Activated CD4-positive, alpha-beta T cell treated with anti-CD3 and anti-CD28 coated beads for 36 hours (primary cell): Measurements from ENCODE around the gene CCSER1. TPM values are rescaled to one million over a fixed set of nuclear protein-coding genes. Genes with fewer than 3 reads are reported as not detected.

Source experiments
- ATAC-seq: fragments of 200-7000 bp; cut with Tn5 transposase; one replicate; pipeline ENCODE4 v1.10.0; 2021; ENCODE audit warnings: mild to moderate bottlenecking, moderate library complexity
- CTCF ChIA-PET: fragments of 350-600 bp; sonication (Branson Sonifier 250); formaldehyde crosslinking; loops from one replicate; lab custom pipeline; 2021; ENCODE audit warnings: antibody characterized with exemption; lab: Charles Lee
- POLR2A ChIA-PET: fragments of 350-600 bp; sonication (Branson Sonifier 250); formaldehyde crosslinking; loops from one replicate; lab custom pipeline; 2021; ENCODE audit warnings: antibody characterized with exemption, inconsistent platforms; lab: Charles Lee
- DNase-seq: peaks from one replicate; pipeline ENCODE4 v3.0.0-alpha.2; 2020
- H3K27ac Mint-ChIP-seq: one replicate; pipeline ENCODE4 v1.8.0; 2021; ENCODE audit warnings: mixed read lengths
- H3K27me3 Mint-ChIP-seq: one replicate; pipeline ENCODE4 v1.8.0; 2021; ENCODE audit warnings: mixed read lengths
- H3K36me3 Mint-ChIP-seq: one replicate; pipeline ENCODE4 v1.8.0; 2021; ENCODE audit warnings: low read depth, mixed read lengths
- H3K4me1 Mint-ChIP-seq: one replicate; pipeline ENCODE4 v1.8.0; 2021; ENCODE audit warnings: mixed read lengths
- H3K4me3 Mint-ChIP-seq: one replicate; pipeline ENCODE4 v1.8.0; 2021; ENCODE audit warnings: mild to moderate bottlenecking, moderate library complexity, mixed read lengths
- H3K9me3 Mint-ChIP-seq: one replicate; pipeline ENCODE4 v1.8.0; 2021; ENCODE audit warnings: low read depth, mixed read lengths
- intact Hi-C, 2 experiments: fragments of 100-400 bp; cut with DNase I in 1 of 2; cut with micrococcal nuclease in 1 of 2; formaldehyde crosslinking; loops; one replicate each; pipeline versions ENCODE4 v1.14.2 to v1.15.1; 2022 to 2024; cut with DNase I, micrococcal nuclease
- total RNA-seq, 2 experiments: library from RNA; stranded (reverse); gene quantifications; one replicate each; pipeline ENCODE4 v1.2.3, GENCODE V29; 2021

The CCSER1 gene
- total RNA-seq, 2 experiments from 2014 or later: 0.14 TPM; not detected in 1

- no peak overlapping the region for H3K27ac Mint-ChIP-seq
- no peak overlapping the region for H3K4me3 Mint-ChIP-seq
- H3K4me1 Mint-ChIP-seq: no peaks in the 10 kb centered on the region
- ChIA-PET POLR2A (no interaction called here), CTCF (no interaction called here)
- DNase-seq (no peak), ATAC-seq (no peak)
- no peaks in the 10 kb centered on the region for H3K36me3 Mint-ChIP-seq
- intact Hi-C loops: no loop called here
- no peaks in the 10 kb centered on the region for H3K27me3 Mint-ChIP-seq
- peaks cover 2% of the 10 kb centered on the region for H3K9me3 Mint-ChIP-seq
Measured at GRCh38 chr4:90730752-90731151, 603.6 kb downstream of the CCSER1 start.

GRCh38 chr4:90733211-90733610, 606.0 kb downstream of the CCSER1 start:
- ATAC-seq (no peak), DNase-seq (no peak)
- Mint-ChIP-seq H3K4me3 (no peak overlapping the region), H3K4me1 (no peaks in the 10 kb centered on the region), H3K27me3 (no peaks in the 10 kb centered on the region), H3K36me3 (no peaks in the 10 kb centered on the region), H3K9me3 (no peaks in the 10 kb centered on the region), H3K27ac (no peak overlapping the region)
- POLR2A ChIA-PET: no interaction called here
- intact Hi-C loops: no loop called here
- CTCF ChIA-PET: no interaction called here

- Mint-ChIP-seq H3K27me3 (no peaks in the 10 kb centered on the region), H3K9me3 (peaks cover 3% of the 10 kb centered on the region), H3K4me3 (no peak overlapping the region), H3K4me1 (no peaks in the 10 kb centered on the region), H3K36me3 (no peaks in the 10 kb centered on the region), H3K27ac (no peak overlapping the region)
- ATAC-seq: no peak
- intact Hi-C loops: no loop called here
- ChIA-PET POLR2A (no interaction called here), CTCF (no interaction called here)
- no peak for DNase-seq
Measured at GRCh38 chr4:90745176-90745575, 618.0 kb downstream of the CCSER1 start.

GRCh38 chr4:90753068-90753467, 625.9 kb downstream of the CCSER1 start:
- Mint-ChIP-seq H3K4me1 (no peaks in the 10 kb centered on the region), H3K27ac (no peak overlapping the region), H3K9me3 (no peaks in the 10 kb centered on the region), H3K27me3 (no peaks in the 10 kb centered on the region), H3K4me3 (no peak overlapping the region), H3K36me3 (no peaks in the 10 kb centered on the region)
- ATAC-seq: no peak
- intact Hi-C loops: no loop called here
- POLR2A ChIA-PET: no interaction called here
- DNase-seq: no peak
- CTCF ChIA-PET: no interaction called here

GRCh38 chr4:90757534-90758060, 630.4 kb downstream of the CCSER1 start:
- no peaks in the 10 kb centered on the region for H3K9me3 Mint-ChIP-seq
- intact Hi-C loops: no loop called here

GRCh38 chr4:90760059-90760458, 632.9 kb downstream of the CCSER1 start:
- Mint-ChIP-seq H3K4me1 (no peaks in the 10 kb centered on the region), H3K36me3 (no peaks in the 10 kb centered on the region), H3K27me3 (no peaks in the 10 kb centered on the region), H3K9me3 (no peaks in the 10 kb centered on the region), H3K27ac (no peak overlapping the region), H3K4me3 (no peak overlapping the region)
- no peak for DNase-seq
- ATAC-seq: no peak
- ChIA-PET POLR2A (no interaction called here), CTCF (no interaction called here)
- intact Hi-C loops: no loop called here

More at GRCh38 chr4:90757534-90758060, 630.4 kb downstream of the CCSER1 start:
- ChIA-PET POLR2A (no interaction called here), CTCF (no interaction called here)
- Mint-ChIP-seq H3K27me3 (no peaks in the 10 kb centered on the region), H3K4me3 (no peak overlapping the region), H3K36me3 (no peaks in the 10 kb centered on the region), H3K27ac (no peak overlapping the region), H3K4me1 (no peaks in the 10 kb centered on the region)
- DNase-seq: no peak
- ATAC-seq: no peak

- H3K27ac Mint-ChIP-seq: no peak overlapping the region
- DNase-seq: no peak
- H3K36me3 Mint-ChIP-seq: no peaks in the 10 kb centered on the region
- CTCF ChIA-PET: no interaction called here
- intact Hi-C loops: no loop called here
- H3K9me3 Mint-ChIP-seq: no peaks in the 10 kb centered on the region
- no peaks in the 10 kb centered on the region for H3K4me1 Mint-ChIP-seq
- no peak overlapping the region for H3K4me3 Mint-ChIP-seq
- POLR2A ChIA-PET: no interaction called here
- ATAC-seq: no peak
- no peaks in the 10 kb centered on the region for H3K27me3 Mint-ChIP-seq
Measured at GRCh38 chr4:90766837-90767236, 639.6 kb downstream of the CCSER1 start.

GRCh38 chr4:90769251-90769650, 642.1 kb downstream of the CCSER1 start:
- DNase-seq (no peak), ATAC-seq (no peak)
- intact Hi-C loops: no loop called here
- no peak overlapping the region for H3K4me3 Mint-ChIP-seq
- no peaks in the 10 kb centered on the region for H3K9me3 Mint-ChIP-seq
- no peaks in the 10 kb centered on the region for H3K4me1 Mint-ChIP-seq
- no peaks in the 10 kb centered on the region for H3K36me3 Mint-ChIP-seq
- CTCF ChIA-PET: no interaction called here
- H3K27ac Mint-ChIP-seq: no peak overlapping the region
- POLR2A ChIA-PET: no interaction called here
- no peaks in the 10 kb centered on the region for H3K27me3 Mint-ChIP-seq

GRCh38 chr4:90780193-90780592, 653.0 kb downstream of the CCSER1 start:
- Mint-ChIP-seq H3K27ac (no peak overlapping the region), H3K9me3 (peaks cover 2% of the 10 kb centered on the region), H3K4me3 (no peak overlapping the region), H3K27me3 (no peaks in the 10 kb centered on the region), H3K36me3 (no peaks in the 10 kb centered on the region), H3K4me1 (no peaks in the 10 kb centered on the region)
- ChIA-PET CTCF (no interaction called here), POLR2A (no interaction called here)
- intact Hi-C loops: no loop called here
- ATAC-seq: no peak
- DNase-seq: no peak

- Mint-ChIP-seq H3K4me1 (no peaks in the 10 kb centered on the region), H3K27me3 (no peaks in the 10 kb centered on the region), H3K9me3 (peaks cover 3% of the 10 kb centered on the region), H3K36me3 (no peaks in the 10 kb centered on the region), H3K27ac (no peak overlapping the region), H3K4me3 (no peak overlapping the region)
- DNase-seq (no peak), ATAC-seq (no peak)
- POLR2A ChIA-PET: no interaction called here
- CTCF ChIA-PET: no interaction called here
- intact Hi-C loops: no loop called here
Measured at GRCh38 chr4:90786602-90787001, 659.4 kb downstream of the CCSER1 start.

GRCh38 chr4:90792696-90793095, 665.5 kb downstream of the CCSER1 start:
- Mint-ChIP-seq H3K4me1 (no peaks in the 10 kb centered on the region), H3K9me3 (peaks cover 4% of the 10 kb centered on the region), H3K4me3 (no peak overlapping the region), H3K36me3 (no peaks in the 10 kb centered on the region), H3K27ac (no peak overlapping the region), H3K27me3 (no peaks in the 10 kb centered on the region)
- no peak for ATAC-seq
- POLR2A ChIA-PET: no interaction called here
- CTCF ChIA-PET: no interaction called here
- intact Hi-C loops: no loop called here
- DNase-seq: no peak

- H3K4me3 Mint-ChIP-seq: no peak overlapping the region
- peaks cover 18% of the 10 kb centered on the region for H3K9me3 Mint-ChIP-seq
- no peaks in the 10 kb centered on the region for H3K27me3 Mint-ChIP-seq
- CTCF ChIA-PET: no interaction called here
- no peaks in the 10 kb centered on the region for H3K4me1 Mint-ChIP-seq
- POLR2A ChIA-PET: no interaction called here
- H3K27ac Mint-ChIP-seq: no peak overlapping the region
- no peak for DNase-seq
- H3K36me3 Mint-ChIP-seq: no peaks in the 10 kb centered on the region
- intact Hi-C loops: no loop called here
- ATAC-seq: no peak
Measured at GRCh38 chr4:90798948-90799347, 671.8 kb downstream of the CCSER1 start.

GRCh38 chr4:90799895-90800294, 672.7 kb downstream of the CCSER1 start:
- Mint-ChIP-seq H3K27ac (no peak overlapping the region), H3K4me3 (no peak overlapping the region), H3K4me1 (no peaks in the 10 kb centered on the region), H3K36me3 (no peaks in the 10 kb centered on the region), H3K27me3 (no peaks in the 10 kb centered on the region), H3K9me3 (peaks cover 20% of the 10 kb centered on the region)
- ATAC-seq: no peak
- intact Hi-C loops: no loop called here
- DNase-seq: no peak
- ChIA-PET CTCF (no interaction called here), POLR2A (no interaction called here)
